HG03066 (cell line): ENCODE results near the gene PCNP.
"Not testable (repeated sequence)": the region's sequence is repeated elsewhere in the genome, so short reads cannot be mapped to it uniquely, and the experiment has no call there.

Source experiments
- ATAC-seq: cut with Tn5 transposase; IDR thresholded peaks from one replicate; pipeline ENCODE4 v1.9.1; 2021; ENCODE audit warnings: low read depth; ENCODE audit not compliant: unreplicated experiment

The PCNP gene

GRCh38 chr3:101561630-101562328 lies 12.2 kb upstream of the PCNP start, which contains the start of gene TRMT10C:
TSS of gene TRMT10C (plus strand) at chr3:101561868. CDS start at chr3:101564782, 2,914 bp downstream.
- peak; percentile 99 for ATAC-seq

- no peak for ATAC-seq
These were observed 6.3 kb upstream of the PCNP start for GRCh38 chr3:101567528-101568317.

GRCh38 chr3:101571028-101571895 lies 2.7 kb upstream of the PCNP start:
- no peak for ATAC-seq

GRCh38 chr3:101574388-101575112 lies 570 bp downstream of the PCNP start:
- ATAC-seq = peak; percentile 37

GRCh38 chr3:101577286-101577685 lies 3.3 kb downstream of the PCNP start:
- ATAC-seq = no peak

GRCh38 chr3:101588616-101589015 lies 14.6 kb downstream of the PCNP start:
- ATAC-seq = no peak

GRCh38 chr3:101591071-101591470 lies 17.1 kb downstream of the PCNP start:
- ATAC-seq = no peak

GRCh38 chr3:101602731-101603130 lies 28.8 kb downstream of the PCNP start:
- ATAC-seq = no peak

- no peak for ATAC-seq
These were observed 29.2 kb downstream of the PCNP start for GRCh38 chr3:101603184-101603583.

GRCh38 chr3:101605398-101605797 lies 31.4 kb downstream of the PCNP start:
- ATAC-seq = not testable (repeated sequence)

GRCh38 chr3:101611023-101611422 lies 37.0 kb downstream of the PCNP start:
- no peak for ATAC-seq

- not testable (repeated sequence) for ATAC-seq
These were observed 39.0 kb downstream of the PCNP start for GRCh38 chr3:101613014-101613413.

- no peak for ATAC-seq
These were observed 41.5 kb downstream of the PCNP start for GRCh38 chr3:101615525-101615924.

- no peak for ATAC-seq
These were observed 43.5 kb downstream of the PCNP start for GRCh38 chr3:101617478-101617877.

- ATAC-seq = no peak
These were observed 44.7 kb downstream of the PCNP start for GRCh38 chr3:101618726-101619125.

GRCh38 chr3:101619734-101620133 lies 45.8 kb downstream of the PCNP start:
- ATAC-seq = no peak

- no peak for ATAC-seq
These were observed 49.7 kb downstream of the PCNP start for GRCh38 chr3:101623656-101624055.

- no peak for ATAC-seq
These were observed 50.9 kb downstream of the PCNP start for GRCh38 chr3:101624857-101625256.

- no peak for ATAC-seq
These were observed 51.9 kb downstream of the PCNP start for GRCh38 chr3:101625879-101626278.

GRCh38 chr3:101629219-101629618 lies 55.2 kb downstream of the PCNP start:
- no peak for ATAC-seq
